AG08396 (cell line): ENCODE measurements around the gene PIK3IP1.
"Not testable (repeated sequence)": the region's sequence is repeated elsewhere in the genome, so short reads cannot be mapped to it uniquely, and the experiment has no call there.

ENCODE experiments used
- DNase-seq: peaks from one replicate; pipeline ENCODE4 v3.0.0; 2012; ENCODE audit warnings: low spot score, mixed read lengths

Gene PIK3IP1

DNA sequence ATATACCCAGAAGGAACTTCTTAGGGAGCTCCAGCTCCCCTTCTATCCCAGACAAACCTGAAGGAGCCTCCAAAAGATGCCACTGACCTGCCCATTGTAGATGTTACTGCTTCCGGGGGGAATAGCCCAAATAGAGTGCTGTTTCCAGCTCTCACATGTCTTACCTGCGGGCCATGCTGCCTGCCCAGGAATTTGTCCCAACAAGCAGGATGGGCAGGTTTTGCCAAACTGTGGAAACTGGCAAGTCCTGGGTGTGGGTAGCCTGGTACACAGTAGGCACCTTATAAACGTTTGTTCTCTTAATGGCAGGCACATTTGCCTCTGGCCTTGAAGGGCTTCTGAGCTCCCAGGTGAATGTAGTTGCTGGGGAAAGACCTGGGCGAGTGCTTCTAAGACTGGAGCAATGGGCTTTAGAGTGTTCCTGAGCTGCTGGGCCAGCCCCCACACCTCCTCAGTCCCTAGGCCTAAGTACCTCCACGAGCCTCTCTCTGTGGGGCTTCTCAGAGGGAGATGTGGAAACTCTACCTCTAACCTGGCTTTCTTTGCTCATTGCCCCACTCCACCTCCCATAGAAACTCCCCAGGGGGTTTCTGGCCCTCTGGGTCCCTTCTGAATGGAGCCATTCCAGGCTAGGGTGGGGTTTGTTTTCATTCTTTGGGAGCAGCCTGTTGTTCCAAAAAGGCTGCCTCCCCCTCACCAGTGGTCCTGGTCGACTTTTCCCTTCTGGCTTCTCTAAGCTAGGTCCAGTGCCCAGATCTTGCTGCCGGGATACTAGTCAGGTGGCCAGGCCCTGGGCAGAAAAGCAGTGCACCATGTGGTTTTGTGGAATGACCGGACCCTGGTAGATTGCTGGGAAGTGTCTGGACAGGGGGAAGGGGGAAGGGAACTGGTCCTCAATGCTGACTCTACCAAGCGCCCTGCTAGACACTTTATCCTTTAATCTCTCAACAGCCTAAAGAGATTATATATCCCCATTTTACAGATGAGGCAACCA, 43.0 kb downstream of the PIK3IP1 start:
- no peak for DNase-seq

DNA sequence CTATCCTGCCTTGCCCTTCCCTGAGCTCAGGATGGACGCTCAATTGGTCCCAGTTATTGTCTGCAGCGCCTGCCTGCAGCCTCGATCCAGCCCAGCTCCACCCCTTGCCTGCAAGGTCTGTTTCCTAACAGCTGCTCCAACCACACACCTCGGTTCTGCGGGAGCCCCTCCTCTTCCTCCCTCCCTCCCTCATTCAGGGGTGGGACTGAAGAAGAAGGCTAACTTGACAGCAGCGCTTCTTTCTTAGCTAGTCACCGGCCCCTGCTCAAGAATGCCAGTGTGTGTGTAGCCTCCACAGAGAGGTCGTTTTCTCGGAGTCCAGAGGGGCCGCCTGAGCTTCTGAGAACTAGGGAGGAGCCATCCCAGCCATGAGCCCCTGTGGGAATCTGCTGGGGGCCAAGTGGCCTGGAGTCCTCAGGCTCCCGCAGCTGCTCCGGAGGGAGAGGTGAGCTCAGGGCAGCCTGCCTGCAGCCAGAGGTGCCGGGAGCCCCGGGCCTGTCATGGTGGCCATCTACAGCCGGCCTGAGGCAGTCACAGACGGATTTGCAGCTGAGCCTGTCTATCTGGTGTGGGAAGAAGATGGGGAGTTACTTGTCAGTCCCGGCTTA, 44.0 kb downstream of the PIK3IP1 start:
- peak; percentile 88 for DNase-seq

DNA sequence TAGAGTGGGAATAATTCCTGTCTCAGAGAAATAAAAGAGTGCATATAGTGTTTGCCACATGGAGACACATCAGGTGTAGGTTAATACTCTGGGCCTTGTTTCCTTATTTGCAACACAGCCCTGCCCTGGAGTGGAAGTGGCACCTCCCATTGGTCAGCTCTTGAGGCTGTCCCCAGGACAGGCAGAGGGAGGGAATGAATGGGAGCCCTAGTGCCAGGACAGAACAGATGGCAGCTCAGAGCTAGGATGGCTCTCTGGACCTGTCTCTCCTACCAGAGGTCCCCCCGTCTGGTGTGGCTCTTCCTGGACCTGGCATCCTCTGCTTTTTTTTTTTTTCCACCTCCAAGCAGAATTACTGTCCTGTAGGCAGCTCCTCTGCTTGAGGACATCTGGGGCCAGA, 44.6 kb downstream of the PIK3IP1 start:
- peak; percentile 17 for DNase-seq

DNA sequence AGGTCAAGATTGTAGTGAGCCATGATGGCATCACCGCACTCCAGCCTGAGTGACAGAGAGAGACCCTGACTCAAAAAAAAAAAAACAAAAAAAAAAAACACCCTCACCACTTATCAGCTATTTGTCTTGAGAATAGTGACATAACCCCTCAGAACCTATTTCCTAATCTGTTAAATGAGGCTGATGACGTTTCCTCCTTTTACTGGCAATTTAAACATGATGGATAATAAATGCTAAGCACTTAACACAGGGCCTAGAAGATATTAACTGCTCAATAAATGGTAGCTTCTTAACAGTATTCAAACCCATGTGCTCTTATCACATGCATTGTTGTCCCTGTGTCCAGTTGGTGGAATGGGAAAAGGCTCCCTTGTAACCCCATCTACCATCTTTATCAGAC, 45.6 kb downstream of the PIK3IP1 start:
- DNase-seq, result no peak

DNA sequence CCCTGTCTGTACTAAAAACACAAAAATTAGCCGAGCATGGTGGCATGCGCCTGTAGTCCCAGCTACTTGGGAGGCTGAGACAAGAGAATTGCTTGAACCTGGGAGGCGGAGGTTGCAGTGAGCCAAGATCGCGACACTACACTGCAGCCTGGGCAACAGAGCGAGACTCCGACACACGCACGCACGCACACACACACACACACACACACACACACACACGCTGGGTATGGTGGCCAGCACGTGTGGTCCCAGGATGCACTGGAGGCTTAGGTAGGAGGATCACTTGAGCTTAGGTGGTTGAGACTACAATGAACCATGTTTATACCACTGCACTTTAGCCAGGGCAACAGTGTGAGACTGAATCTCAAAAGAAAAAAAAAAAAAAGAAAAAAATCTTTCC, 46.3 kb downstream of the PIK3IP1 start:
- DNase-seq, result not testable (repeated sequence)

DNA sequence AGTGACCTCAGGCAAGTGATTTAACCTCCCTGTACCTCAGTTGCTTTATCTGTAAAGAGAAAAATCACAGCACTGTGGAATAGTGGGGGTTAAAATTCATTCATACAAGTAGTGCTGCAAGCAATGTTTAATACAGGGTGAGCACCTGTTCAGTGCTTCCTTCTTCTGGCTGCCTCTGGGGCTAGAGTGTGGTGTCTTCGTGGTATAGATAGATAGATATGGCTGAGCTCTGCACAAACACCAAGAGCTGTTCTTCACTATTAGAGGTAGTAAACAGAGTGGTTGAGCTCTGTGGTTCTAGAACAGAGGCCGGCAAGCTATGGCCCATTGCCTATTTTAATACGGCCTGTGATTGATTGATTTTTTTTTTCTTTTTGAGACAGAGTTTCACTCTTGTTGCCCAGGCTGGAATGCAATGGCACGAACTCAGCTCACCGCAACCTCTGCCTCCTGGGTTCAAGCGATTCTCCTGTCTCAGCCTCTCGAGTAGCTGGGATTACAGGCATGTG, 47.3 kb downstream of the PIK3IP1 start:
- DNase-seq, result no peak

DNA sequence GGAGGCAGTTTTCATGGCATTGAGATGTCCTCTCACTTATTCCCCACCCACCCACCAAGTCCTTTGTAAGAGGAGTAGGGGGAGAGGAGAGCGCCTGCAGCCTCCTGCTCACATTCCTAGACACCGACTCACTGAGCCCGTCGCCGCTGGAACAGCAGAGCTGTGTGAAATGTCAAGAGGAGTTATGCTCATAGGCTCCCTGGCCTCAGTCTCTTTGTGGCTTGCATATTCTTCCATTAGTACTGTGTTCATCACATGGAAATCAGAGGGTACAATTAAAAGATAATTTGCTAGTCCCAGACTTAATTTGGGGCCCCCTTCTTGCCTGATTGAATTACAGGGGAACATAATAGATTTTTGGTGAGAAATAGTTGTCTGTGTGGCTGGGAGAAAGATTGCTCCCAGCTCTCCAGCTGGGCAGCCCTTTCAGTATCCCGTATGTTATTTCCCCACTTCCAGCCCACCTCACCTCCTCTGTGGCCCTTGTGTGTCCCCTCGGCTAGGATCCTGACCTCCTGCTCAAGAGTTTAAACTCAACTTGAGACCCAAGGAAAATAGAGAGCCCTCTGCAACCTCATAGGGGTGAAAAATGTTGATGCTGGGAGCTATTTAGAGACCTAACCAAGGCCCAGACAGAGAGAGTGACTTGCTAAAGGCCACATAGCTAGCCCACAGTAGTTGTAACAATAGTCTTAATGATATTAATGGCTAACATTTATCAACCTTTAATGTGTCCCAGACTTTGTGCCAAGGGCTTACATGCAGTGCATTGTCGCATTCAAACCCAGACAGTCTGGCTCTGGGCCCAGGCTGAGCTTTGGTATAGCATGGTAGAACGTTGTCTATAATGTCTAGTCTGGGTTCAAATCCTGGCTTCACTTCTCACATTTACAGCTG, 48.0 kb downstream of the PIK3IP1 start:
- peak; percentile 81 for DNase-seq

DNA sequence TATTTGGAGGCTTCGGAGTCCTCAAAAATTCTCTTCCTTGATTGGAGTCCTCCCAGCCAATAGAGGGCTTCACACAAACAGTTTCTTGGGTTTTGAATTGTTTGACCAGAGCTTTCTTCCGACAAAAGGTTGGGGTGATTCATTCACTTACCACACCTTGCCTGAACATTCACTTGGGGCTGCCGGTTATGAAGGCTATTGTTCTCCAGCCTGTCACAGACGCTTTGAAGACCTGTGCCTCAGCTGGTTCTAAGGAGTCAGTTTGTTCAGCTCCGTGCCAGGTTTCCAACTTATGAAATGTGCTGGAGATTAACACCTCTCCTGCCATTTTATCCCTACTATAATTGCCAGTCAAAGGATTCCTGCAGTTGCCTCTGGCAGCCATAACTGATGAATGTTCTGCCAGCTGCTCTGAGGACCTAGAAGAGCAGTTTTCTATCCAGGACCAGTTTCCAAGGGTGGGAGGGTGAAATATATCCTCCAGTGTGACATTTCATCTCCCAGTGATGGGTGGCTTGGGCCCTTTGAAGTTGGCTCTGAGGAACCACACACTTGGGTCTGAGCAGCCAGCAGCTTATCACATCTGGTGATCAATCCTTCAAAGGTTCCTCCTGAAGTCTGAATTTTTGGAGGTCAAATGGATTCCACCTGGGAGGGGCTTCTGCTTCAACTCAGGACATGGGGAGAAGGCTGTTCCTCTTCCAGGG, 48.8 kb downstream of the PIK3IP1 start:
- no peak for DNase-seq

DNA sequence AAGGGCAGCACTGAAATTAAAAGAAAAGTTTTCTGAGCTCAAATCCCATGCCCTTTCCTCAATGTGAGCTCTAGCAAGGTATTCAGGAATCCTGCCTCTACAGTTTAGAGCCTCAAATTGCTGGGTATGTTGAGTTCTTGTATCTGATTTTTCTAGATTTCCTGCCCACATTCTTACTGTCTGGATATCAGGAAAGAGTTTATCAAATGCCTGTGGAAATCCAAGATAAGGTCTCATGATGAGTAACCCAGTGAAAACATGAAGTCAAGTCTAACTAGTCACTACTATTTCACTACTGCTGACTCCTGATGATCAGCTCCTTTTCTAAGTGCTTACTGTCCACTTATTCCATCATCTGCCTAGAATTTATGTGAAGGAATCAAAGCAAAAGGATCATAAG, 50.4 kb downstream of the PIK3IP1 start:
- DNase-seq, result peak; percentile 47

DNA sequence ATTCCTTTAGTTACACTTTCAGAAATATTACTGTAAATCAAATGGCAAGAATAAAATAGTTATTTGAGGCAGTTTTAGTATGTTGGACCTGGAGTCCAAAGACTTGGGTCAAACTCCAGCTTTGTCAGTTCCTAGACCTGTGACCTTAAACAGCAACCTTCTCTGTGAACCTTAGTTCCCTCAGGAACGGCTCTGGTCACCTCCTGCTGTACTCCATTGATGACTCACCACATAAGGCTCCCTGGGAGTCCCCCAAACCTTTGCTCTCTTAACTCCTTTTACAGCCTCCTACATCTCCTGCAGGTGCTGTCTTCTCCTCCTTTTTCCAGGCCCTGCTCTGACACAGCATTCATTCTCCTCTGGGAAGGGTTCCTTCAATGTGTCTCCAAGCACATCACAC, 51.1 kb downstream of the PIK3IP1 start:
- no peak for DNase-seq

DNA sequence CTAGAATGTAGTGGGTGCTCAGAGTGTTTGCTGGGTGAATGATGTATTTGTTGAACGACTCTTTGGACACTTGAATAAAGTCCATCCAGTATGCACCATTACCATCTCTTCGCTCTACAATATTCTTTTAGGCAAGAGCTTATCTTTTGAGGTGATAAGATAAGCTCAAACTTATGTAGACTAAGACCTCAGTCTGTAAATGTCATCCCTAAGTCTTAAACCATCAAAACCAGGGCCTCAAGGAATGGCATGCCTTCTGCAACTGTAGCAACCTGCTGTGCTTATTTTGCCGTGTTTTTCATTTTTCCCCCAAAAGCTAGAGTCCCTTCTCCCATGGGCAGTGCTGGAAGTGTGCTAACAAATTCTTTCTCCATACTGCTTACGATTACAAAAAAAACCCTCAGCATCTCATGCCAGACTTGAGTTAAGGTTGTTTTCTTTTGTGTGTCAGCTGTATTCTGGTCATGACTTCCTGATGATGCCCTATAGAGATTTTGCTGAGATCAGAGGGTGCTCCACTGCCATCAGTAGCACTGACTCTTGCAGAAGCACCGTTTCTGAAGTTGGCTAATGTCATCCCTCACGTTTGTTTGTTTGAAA, 52.4 kb downstream of the PIK3IP1 start:
- no peak for DNase-seq

DNA sequence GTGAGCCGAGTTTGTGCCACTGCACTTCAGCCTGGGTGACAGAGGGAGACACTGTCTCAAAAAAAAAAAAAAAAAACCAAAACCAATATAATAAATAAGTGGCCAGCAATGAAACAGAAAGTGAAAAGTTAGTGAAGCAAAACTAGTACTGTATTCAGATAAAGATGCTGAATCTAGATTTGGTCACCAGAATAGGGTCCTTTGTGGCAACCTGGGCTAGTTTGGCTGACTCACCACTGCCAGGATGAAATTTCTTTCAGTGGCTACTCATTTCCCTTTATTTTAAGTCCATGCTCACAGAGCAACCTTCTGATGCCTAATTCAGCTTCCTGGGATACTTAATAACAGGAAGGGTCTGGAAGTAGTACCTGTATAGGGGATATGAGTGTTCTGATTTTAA, 54.2 kb downstream of the PIK3IP1 start:
- DNase-seq, result no peak

DNA sequence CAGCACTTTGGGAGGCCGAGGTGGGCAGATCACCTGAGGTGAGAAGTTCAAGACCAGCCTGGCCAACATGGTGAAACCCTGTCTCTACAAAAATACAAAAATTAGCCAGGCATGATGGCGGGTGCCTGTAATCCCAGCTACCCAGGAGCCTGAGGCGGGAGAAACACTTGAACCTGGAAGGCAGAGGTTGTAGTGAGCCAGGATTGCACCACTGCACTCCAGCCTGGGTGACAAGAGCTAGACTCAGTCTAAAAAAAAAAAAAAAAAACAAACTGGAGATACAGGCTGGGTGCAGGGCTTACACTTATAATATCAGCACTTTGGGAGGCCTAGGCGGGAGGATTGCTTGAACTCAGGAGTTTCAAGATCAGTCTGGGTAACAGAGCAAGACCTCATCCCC, 56.2 kb downstream of the PIK3IP1 start:
- DNase-seq, result not testable (repeated sequence)

DNA sequence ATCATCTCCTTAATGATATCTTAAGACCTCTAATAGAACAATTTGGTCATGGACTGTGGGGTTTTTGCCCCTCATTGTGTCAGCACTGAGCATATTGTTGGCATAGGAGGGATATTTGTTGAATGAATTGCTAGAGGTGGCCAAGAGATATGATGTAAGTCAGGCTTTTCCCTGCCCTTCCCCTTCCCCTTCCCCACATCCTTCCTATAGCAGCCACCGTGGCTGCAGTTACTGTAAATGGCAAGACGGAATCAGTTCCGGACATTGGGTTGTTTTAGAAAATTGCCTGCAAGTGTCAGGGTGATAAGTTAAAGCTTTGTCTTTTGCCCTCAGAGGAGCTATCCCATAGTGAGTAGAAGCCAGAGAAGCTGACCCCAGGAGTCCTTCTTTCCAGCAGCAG, 57.2 kb downstream of the PIK3IP1 start:
- no peak for DNase-seq

DNA sequence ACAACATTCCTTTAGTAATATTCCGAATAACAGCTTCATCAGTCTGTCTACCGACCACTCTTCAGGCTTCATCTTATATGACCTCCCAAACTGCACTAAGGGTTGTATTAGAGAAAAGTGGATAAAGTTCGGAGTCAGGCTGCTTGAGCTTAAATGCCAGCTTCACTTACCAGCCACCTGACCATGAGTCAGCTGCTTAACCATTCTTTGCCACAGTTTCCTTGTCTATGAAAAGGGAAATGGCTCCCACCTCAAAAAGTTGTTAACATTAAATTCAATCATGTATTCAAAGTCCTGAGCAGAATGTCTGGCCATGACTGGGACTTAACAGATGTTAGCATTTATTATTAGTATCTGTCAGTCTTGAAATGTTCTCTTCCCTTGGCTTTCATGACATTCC, 59.3 kb downstream of the PIK3IP1 start:
- no peak for DNase-seq
